Stimulated activated memory B cell treated with anti-CD40 and anti-IgM and Interleukin-4, amounts not matched to agents 10 μg/mL and 1 μg/mL and 100 μg/mL, for 72 hours (primary cell): Measurements from ENCODE around the gene MELK.
"Not testable (repeated sequence)": the region's sequence is repeated elsewhere in the genome, so short reads cannot be mapped to it uniquely, and the experiment has no call there.

Source experiments
- ATAC-seq: fragments of 150-1000 bp; cut with Tn5 transposase; 2 replicates; pipeline ENCODE4 v1.10.0; 2021
- H3K27ac Mint-ChIP-seq: one replicate; pipeline ENCODE4 v1.8.0; 2022; ENCODE audit warnings: mild to moderate bottlenecking, mixed read lengths
- H3K27me3 Mint-ChIP-seq: one replicate; pipeline ENCODE4 v1.8.0; 2022; ENCODE audit warnings: mixed read lengths
- H3K36me3 Mint-ChIP-seq: one replicate; pipeline ENCODE4 v1.8.0; 2022; ENCODE audit warnings: mixed read lengths
- H3K4me1 Mint-ChIP-seq: one replicate; pipeline ENCODE4 v1.8.0; 2022; ENCODE audit warnings: mixed read lengths
- H3K4me3 Mint-ChIP-seq: one replicate; pipeline ENCODE4 v1.8.0; 2022; ENCODE audit warnings: mild to moderate bottlenecking, moderate library complexity, mixed read lengths
- H3K9me3 Mint-ChIP-seq: one replicate; pipeline ENCODE4 v1.8.0; 2022; ENCODE audit warnings: mixed read lengths

Gene MELK

DNA sequence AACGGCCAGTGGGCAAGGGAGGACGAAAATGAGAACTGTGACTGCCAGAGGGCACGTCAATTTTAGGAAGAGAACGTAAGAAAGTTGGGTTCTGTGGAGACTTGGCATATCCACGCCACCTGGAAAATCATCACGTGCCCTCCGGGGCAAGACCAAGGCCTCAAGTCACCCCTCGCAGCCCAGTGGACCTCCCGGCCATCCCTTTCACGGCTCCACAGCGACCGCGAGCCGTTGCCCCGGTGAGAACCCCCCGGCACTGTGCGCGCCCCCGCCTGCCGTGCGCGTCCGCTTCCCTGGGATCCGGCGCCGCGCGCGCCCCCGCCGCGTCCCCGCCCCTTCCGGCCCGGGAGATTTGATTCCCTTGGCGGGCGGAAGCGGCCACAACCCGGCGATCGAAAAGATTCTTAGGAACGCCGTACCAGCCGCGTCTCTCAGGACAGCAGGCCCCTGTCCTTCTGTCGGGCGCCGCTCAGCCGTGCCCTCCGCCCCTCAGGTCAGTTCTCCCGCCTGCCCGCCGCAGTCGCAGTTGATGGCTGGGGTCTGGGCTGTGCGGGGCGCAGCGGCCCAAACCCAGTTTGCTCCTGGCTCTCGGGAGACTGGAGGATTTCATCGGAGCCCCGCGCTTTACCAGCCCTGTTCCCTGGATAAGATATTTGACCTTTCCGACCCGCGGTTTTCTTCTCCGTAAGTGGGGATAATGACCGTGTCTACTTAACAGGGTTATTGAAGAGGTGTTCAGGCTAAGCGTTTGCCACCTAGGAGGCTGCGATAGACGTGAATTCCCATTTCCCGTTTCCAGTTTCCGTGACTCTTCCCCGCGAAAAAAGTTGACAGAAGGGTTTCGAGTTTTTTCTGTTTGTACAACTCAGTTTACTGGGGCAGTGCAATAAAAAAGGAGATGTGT is at the start of gene MELK:
TSS of gene MELK (plus strand) at position 381 of the 904 bp plus-strand sequence. CDS start 8,787 bp downstream, outside the sequence.
- no peaks in the 10 kb centered on the region for H3K36me3 Mint-ChIP-seq
- peak within 1 kb of the TSS; percentile 93 for H3K4me3 Mint-ChIP-seq
- H3K27me3 Mint-ChIP-seq: peaks cover under 1% of the 10 kb centered on the region
- peaks cover 12% of the 10 kb centered on the region for H3K4me1 Mint-ChIP-seq
- peak; percentile 90 for ATAC-seq
- H3K9me3 Mint-ChIP-seq: no peaks in the 10 kb centered on the region
- peak within 1 kb of the TSS; percentile 74 for H3K27ac Mint-ChIP-seq

DNA sequence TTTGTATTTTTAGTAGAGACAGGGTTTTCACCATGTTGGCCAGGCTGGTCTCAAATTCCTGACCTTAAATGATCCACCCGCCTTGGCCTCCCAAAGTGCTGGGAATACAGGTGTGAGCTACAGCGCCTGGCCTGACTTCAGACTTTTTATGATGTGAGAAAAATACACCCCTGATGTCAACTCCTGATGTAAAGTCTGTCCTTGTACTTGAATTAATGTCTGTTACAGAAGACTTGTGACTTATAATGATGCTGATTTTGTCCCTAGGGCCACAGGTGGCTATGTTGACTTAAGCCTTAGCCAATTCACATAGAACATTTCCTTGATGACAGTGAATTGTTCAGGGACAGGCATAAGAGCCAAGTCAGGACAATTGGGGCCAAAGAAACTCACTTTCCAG is 42.5 kb upstream of the MELK start:
- H3K27ac Mint-ChIP-seq: no peak overlapping the region
- H3K9me3 Mint-ChIP-seq: no peaks in the 10 kb centered on the region
- no peaks in the 10 kb centered on the region for H3K4me1 Mint-ChIP-seq
- H3K4me3 Mint-ChIP-seq: no peak overlapping the region
- no peak for ATAC-seq
- no peaks in the 10 kb centered on the region for H3K36me3 Mint-ChIP-seq
- H3K27me3 Mint-ChIP-seq: peaks cover 3% of the 10 kb centered on the region

DNA sequence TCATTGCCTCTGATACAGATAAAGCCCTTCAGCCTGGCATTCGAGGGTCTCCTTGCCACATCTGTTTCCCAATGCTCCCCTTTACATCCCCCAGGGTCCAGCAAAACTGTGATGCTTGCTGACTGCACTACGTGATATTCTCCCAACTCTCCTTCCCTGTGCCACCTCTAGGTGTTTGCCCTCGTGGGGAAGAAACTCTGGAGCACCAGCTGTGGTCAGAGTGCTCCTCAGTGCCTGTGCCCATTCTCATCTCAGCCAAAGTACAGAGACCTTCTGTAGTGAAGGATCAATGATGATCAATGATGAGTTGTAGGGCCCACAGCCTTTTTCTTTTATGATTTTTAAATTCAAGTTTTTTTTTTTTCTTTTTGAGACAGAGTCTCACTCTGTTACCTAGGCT is 40.3 kb upstream of the MELK start:
- ATAC-seq: no peak
- H3K27ac Mint-ChIP-seq: no peak overlapping the region
- H3K27me3 Mint-ChIP-seq: no peaks in the 10 kb centered on the region
- no peak overlapping the region for H3K4me3 Mint-ChIP-seq
- no peaks in the 10 kb centered on the region for H3K36me3 Mint-ChIP-seq
- no peaks in the 10 kb centered on the region for H3K9me3 Mint-ChIP-seq
- H3K4me1 Mint-ChIP-seq: no peaks in the 10 kb centered on the region

DNA sequence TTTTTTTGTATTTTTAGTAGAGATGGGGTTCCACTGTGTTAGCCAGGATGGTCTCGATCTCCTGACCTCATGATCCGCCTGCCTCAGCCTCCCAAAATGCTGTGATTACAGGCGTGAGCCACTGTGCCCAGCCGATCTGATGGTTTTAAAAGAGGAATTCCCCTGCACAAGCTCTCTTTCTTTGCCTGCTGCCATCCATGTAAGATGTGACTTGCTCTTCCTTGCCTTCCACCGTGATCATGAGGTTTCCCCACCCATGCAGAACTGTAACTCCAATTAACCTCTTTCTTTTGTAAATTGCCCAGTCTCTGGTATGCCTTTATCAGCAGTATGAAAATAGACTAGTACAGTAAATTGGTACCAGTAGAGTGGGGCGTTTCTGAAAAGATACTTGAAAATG is 39.0 kb upstream of the MELK start:
- not testable (repeated sequence) for H3K4me1 Mint-ChIP-seq, H3K9me3 Mint-ChIP-seq, H3K27ac Mint-ChIP-seq, H3K27me3 Mint-ChIP-seq, ATAC-seq, H3K36me3 Mint-ChIP-seq, H3K4me3 Mint-ChIP-seq

DNA sequence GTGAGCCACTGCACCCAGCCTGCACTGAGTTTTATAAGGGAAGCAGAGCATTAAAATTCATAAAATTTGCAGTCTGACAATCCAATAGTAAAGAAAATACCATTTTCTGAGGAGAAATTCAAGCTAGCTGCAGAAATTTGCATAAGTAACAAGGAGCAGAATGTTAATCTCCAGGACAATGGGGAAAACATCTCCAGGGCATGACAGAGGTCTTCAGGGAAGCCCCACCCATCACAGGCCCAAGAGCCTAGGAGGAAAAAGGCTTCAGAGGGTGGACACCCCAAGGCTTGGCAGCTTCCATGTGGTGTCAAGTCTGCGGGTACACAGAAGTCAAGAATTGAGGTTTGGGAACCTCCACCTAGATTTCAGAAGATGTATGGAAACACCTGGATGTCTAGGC is 37.6 kb upstream of the MELK start:
- Mint-ChIP-seq H3K4me3 (no peak overlapping the region), H3K27ac (no peak overlapping the region), H3K4me1 (no peaks in the 10 kb centered on the region), H3K9me3 (no peaks in the 10 kb centered on the region), H3K36me3 (no peaks in the 10 kb centered on the region), H3K27me3 (no peaks in the 10 kb centered on the region)
- ATAC-seq: no peak

DNA sequence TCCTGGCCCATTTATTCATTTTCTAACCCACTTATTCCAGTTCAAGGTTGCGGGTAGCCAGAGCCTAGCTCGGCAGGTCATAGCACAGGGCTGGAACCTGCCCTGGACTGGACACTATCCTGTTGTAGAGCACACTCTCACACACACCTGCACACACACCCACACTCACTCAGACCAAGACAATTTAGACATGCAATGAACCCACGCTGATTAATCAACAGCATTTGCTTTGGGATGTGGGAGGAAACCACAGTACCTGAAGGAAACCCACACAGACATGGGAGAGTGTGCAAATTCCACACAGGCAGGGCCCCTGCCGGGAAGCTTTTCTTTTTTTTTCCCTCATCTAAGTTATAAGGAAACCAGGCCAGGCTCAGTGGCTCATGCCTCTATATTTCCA is 34.8 kb upstream of the MELK start:
- no peak overlapping the region for H3K27ac Mint-ChIP-seq
- no peak for ATAC-seq
- H3K4me3 Mint-ChIP-seq: no peak overlapping the region
- no peaks in the 10 kb centered on the region for H3K27me3 Mint-ChIP-seq
- no peaks in the 10 kb centered on the region for H3K4me1 Mint-ChIP-seq
- no peaks in the 10 kb centered on the region for H3K9me3 Mint-ChIP-seq
- H3K36me3 Mint-ChIP-seq: no peaks in the 10 kb centered on the region

DNA sequence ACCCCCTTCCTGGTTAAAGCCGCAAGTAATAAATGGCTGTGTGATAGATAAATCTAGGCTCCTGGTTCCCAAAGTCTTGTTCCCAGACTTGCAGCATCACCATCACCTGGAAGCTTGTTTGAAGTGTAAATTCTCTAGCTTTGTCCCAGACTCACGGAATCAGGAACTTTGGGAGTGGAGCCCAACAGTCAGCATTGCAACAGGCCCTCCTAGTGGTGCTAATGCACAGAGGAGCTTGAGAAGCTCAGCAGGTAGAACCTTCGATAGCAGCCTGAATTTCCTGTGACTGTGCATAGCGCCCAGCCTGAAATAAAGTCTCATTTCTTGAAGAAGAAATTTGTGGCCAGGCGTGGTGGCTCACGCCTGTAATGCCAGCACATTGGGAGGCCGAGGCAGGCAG is 30.3 kb upstream of the MELK start:
- Mint-ChIP-seq H3K9me3 (no peaks in the 10 kb centered on the region), H3K4me3 (no peak overlapping the region), H3K27ac (no peak overlapping the region), H3K27me3 (peaks cover 1% of the 10 kb centered on the region), H3K4me1 (no peaks in the 10 kb centered on the region), H3K36me3 (no peaks in the 10 kb centered on the region)
- no peak for ATAC-seq

DNA sequence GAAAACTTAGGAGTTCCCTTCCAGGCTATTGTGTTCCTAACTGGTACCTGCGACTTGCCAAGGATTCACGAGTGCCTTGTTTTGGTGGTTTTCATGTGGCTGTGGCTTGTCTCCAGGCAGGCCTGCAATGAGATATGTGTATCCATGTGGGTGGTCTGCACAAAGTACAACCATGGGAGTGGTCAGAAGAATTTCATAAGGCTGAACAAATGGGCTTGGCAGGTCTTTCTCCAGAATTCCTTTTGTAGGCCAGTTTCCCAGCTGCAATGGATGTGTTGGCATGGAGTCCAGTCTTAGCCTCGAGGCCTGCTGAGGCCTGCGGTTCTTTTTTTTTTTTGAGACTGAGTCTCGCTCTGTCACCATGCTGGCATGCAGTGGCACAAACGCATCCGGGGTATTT is 28.8 kb upstream of the MELK start:
- no peaks in the 10 kb centered on the region for H3K36me3 Mint-ChIP-seq
- no peak overlapping the region for H3K4me3 Mint-ChIP-seq
- ATAC-seq: no peak
- no peaks in the 10 kb centered on the region for H3K9me3 Mint-ChIP-seq
- peaks cover 17% of the 10 kb centered on the region for H3K27me3 Mint-ChIP-seq
- no peak overlapping the region for H3K27ac Mint-ChIP-seq
- no peaks in the 10 kb centered on the region for H3K4me1 Mint-ChIP-seq

DNA sequence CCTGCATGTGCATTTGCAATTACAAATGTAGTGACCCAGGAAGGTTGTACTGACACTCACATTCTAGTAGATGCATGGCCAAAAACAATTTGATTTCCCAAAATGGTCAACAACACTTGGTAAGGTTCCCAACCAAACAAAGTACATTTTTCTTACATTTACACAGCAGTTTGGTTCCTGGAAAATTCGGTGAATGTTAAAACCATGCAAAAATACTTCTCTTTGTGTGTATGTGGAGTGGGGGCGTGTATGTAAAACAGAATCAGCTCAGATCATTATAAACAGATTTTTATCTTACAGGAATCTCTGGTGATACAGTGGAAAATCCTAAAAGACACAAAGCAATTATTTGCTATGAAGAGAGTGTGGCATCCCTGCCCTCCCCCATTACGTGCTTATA is 25.1 kb upstream of the MELK start:
- H3K4me1 Mint-ChIP-seq: peaks cover 14% of the 10 kb centered on the region
- no peak overlapping the region for H3K4me3 Mint-ChIP-seq
- peaks cover 22% of the 10 kb centered on the region for H3K27me3 Mint-ChIP-seq
- H3K9me3 Mint-ChIP-seq: no peaks in the 10 kb centered on the region
- no peak for ATAC-seq
- no peaks in the 10 kb centered on the region for H3K36me3 Mint-ChIP-seq
- no peak overlapping the region for H3K27ac Mint-ChIP-seq

DNA sequence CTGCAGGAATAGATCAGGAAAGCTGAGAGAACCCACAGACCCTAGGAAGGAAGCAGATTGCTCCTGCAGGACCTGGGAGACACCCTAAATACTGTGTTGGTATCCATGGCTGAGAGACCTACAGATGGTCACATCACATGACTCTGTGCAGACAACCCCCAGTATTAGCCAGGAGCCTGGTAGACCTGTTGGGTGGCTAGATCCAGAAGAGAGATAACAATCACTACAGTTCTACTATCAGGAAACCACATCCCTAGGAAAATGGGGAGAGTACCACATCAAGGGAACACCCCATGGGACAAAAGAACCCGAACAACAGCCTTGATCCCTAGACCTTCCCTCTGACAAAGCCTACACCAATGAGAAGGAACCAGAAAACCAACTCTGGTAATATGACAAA is 24.2 kb upstream of the MELK start:
- Mint-ChIP-seq H3K27me3 (peaks cover 22% of the 10 kb centered on the region), H3K4me3 (no peak overlapping the region), H3K9me3 (no peaks in the 10 kb centered on the region), H3K36me3 (no peaks in the 10 kb centered on the region), H3K4me1 (peaks cover 14% of the 10 kb centered on the region), H3K27ac (no peak overlapping the region)
- no peak for ATAC-seq

DNA sequence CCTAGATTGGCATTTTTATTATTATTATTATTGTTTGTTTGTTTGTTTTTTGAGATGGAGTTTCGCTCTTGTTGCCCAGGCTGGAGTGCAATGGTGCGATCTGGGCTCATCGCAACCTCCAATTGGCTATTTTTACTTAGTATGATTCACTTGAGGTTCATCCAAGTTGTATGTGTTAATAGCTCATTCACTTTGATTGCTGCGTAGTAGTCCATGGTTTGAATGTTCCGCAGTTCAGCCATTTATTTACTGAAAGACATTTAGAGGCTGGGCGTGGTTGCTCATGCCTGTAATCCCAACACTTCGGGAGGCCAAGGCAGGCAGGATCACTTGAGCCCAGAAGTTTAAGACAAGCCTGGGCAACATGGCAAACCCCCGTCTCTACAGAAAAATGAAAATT is 22.6 kb upstream of the MELK start:
- H3K9me3 Mint-ChIP-seq: no peaks in the 10 kb centered on the region
- no peaks in the 10 kb centered on the region for H3K36me3 Mint-ChIP-seq
- peaks cover 22% of the 10 kb centered on the region for H3K27me3 Mint-ChIP-seq
- no peak overlapping the region for H3K4me3 Mint-ChIP-seq
- peaks cover 14% of the 10 kb centered on the region for H3K4me1 Mint-ChIP-seq
- H3K27ac Mint-ChIP-seq: no peak overlapping the region
- no peak for ATAC-seq

DNA sequence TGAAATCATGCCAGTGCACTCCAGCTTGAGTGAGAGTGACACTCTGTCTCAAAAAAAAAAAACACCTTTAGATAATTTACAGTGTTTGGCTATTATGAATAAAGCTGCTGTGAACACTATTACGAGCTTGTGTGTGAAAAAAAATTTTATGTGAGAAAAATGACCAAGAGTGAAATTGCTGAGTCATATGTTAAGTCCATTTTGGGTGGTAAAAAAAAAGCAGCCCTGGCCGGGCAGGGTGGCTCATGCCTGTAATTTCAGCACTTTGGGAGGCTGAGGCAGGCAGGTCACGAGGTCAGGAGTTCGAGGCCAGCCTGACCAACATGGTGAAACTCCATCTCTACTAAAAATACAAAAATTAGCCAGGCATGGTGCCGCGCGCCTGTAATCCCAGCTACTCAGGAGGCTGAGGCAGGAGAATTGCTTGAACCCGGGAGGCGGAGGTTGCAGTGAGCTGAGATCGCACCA is 22.0 kb upstream of the MELK start:
- peaks cover 22% of the 10 kb centered on the region for H3K27me3 Mint-ChIP-seq
- H3K27ac Mint-ChIP-seq: not testable (repeated sequence)

DNA sequence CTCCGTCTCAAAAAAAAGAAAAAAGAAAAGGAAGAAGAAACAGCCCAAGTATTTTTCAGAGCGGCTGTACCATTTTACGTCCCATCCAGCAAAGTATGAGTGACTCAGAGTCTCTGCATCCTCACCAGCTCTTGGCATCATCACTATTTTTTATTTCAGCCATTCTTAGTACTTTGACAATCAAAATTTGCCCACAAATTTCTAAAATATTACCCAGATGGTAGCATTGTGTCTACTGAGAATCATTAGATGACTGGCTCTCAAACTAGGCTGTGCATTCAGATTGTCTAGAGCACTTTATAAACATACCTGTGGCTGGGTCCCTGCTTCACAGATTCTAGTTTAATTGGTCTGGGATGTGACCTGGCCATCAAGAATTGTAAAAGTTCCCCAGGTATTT is 21.6 kb upstream of the MELK start:
- peaks cover 14% of the 10 kb centered on the region for H3K4me1 Mint-ChIP-seq

More for the DNA sequence above, 22.0 kb upstream of the MELK start:
- not testable (repeated sequence) for H3K36me3 Mint-ChIP-seq, H3K4me3 Mint-ChIP-seq, ATAC-seq, H3K9me3 Mint-ChIP-seq
- H3K4me1 Mint-ChIP-seq: peaks cover 14% of the 10 kb centered on the region

DNA sequence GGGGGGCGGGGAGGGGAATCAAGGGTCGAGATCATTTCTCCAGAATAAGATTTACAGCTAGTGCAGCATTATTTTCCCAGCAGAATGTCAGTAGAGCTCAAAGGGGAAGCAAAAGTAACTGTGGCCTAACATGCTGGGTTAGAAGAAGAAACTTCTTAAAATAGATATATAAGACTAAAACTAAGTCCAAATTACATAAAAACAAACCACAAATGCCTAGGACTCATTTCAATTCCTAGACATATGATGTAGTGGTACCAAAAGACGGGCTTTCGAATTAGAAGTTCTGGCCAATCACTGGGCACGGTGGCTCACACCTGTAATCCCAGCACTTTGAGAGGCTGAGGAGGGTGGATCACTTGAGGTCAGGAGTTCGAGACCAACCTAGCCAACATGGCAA is 20.8 kb upstream of the MELK start:
- no peaks in the 10 kb centered on the region for H3K36me3 Mint-ChIP-seq
- ATAC-seq: peak; percentile 39
- H3K4me1 Mint-ChIP-seq: peaks cover 14% of the 10 kb centered on the region
- H3K27ac Mint-ChIP-seq: no peak overlapping the region
- H3K9me3 Mint-ChIP-seq: no peaks in the 10 kb centered on the region
- H3K27me3 Mint-ChIP-seq: peaks cover 22% of the 10 kb centered on the region
- H3K4me3 Mint-ChIP-seq: no peak overlapping the region

More for the DNA sequence above, 21.6 kb upstream of the MELK start:
- Mint-ChIP-seq H3K27ac (no peak overlapping the region), H3K27me3 (peaks cover 22% of the 10 kb centered on the region), H3K9me3 (no peaks in the 10 kb centered on the region), H3K36me3 (no peaks in the 10 kb centered on the region), H3K4me3 (no peak overlapping the region)
- ATAC-seq: no peak

DNA sequence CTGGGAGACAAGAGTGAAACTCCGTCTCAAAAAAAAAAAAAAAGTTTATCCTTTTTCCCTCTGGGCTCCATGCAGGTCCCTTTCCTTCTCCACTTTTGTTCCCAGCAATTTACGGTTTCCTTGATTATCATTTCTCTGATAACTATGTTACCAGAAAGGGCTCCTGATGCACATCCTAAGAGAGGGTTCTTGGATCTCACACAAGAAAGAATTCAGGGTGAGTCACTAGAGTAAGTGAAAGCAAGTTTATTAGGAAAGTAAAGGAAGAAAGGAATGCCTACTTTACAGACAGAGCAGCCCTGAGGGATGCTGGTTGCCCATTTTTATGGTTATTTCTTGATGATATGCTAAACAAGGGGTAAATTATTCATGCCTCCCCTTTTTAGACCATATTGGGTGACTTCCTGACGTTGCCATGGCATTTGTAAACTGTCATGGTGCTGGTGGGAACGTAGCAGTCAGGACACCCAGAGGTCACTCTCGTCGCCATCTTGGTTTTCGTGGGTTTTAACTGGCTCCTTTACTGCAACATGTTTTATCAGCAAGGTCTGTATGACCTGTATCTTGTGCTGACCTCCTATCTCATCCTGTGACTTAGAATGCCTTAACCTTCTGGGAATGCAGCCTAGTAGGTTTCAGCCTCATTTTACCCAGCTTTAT is 13.5 kb upstream of the MELK start:
- H3K9me3 Mint-ChIP-seq: no peaks in the 10 kb centered on the region
- H3K36me3 Mint-ChIP-seq: no peaks in the 10 kb centered on the region
- ATAC-seq: no peak

DNA sequence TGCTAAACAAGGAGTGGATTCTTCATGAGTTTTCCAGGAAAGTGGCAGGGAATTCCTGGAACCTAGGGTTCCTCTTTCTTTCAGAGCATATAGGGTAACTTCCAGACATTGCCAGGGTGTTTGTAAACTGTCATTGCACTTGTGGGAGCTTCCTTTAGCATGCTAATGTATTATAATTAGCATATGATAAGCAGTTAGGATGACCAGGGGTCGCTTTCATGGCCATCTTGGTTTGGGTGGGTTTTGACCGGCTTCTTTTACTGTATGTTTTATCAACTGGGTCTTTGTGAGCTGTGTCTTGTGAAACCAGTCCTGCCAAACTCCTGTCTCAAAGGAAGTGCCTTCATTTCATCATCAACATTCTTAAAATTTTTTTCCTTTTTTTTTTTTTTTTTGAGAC is 11.9 kb upstream of the MELK start:
- no peak overlapping the region for H3K4me3 Mint-ChIP-seq
- no peak for ATAC-seq
- H3K4me1 Mint-ChIP-seq: no peaks in the 10 kb centered on the region
- H3K27me3 Mint-ChIP-seq: no peaks in the 10 kb centered on the region
- H3K9me3 Mint-ChIP-seq: no peaks in the 10 kb centered on the region
- H3K27ac Mint-ChIP-seq: no peak overlapping the region
- no peaks in the 10 kb centered on the region for H3K36me3 Mint-ChIP-seq

More for the DNA sequence above, 13.5 kb upstream of the MELK start:
- Mint-ChIP-seq H3K27me3 (no peaks in the 10 kb centered on the region), H3K4me1 (no peaks in the 10 kb centered on the region), H3K4me3 (no peak overlapping the region), H3K27ac (no peak overlapping the region)
